ENCODE results near the gene HAAO. TPM values are rescaled to one million over a fixed set of nuclear protein-coding genes. Genes with fewer than 3 reads are reported as not detected.

The HAAO gene
- total RNA-seq, 1 experiment from 2014 or later: 8.0 TPM

- TF ChIP-seq AR (CRISPR knock-in tag; IDR thresholded peaks at IDR 0.05) (no peak), TEAD4 (CRISPR knock-in tag; IDR thresholded peaks at IDR 0.05) (no peak), JAZF1 (CRISPR knock-in tag; IDR thresholded peaks at IDR 0.05) (no peak), PRRX2 (CRISPR knock-in tag; IDR thresholded peaks at IDR 0.05) (no peak), TCF7 (CRISPR knock-in tag; IDR thresholded peaks at IDR 0.05; ENCODE audit: low read depth) (no peak), USF2 (CRISPR knock-in tag; IDR thresholded peaks at IDR 0.05) (no peak), ZNF219 (CRISPR knock-in tag; IDR thresholded peaks at IDR 0.05; ENCODE audit: borderline replicate concordance) (no peak), KAT7 (CRISPR knock-in tag; IDR thresholded peaks at IDR 0.05; ENCODE audit: borderline replicate concordance) (no peak), ATF1 (CRISPR knock-in tag; IDR thresholded peaks at IDR 0.05) (no peak)
These were observed 70.5 kb downstream of the HAAO start (continued) for GRCh38 chr2:42721898-42722297.

Other genes starting within 250 kb of the HAAO start
- gene MTA3, start 224.0 kb downstream of the HAAO start, total RNA-seq (2021): 153 to 173 TPM (median 157 TPM) in 3 replicates
- 2.6 to 2.7 TPM (median 2.7 TPM) in 3 replicates for gene OXER1, start 28.4 kb downstream of the HAAO start, total RNA-seq (2021)

Data from WTC11 (cell line).